HepG2 (cell line): ENCODE measurements around the gene CT55. TPM values are rescaled to one million over a fixed set of nuclear protein-coding genes. Genes with fewer than 3 reads are reported as not detected.

Source experiments
- ATAC-seq: fragments of 200-7000 bp; cut with Tn5 transposase; 3 replicates; pipeline ENCODE4 v1.9.1; 2020; ENCODE audit warnings: mild to moderate bottlenecking, moderate library complexity
- BruUV-seq: library from RNA; stranded (reverse); fragments of 400-500 nt; replicated peaks from 2 replicates; lab custom pipeline; 2021; lab: Mats Ljungman, UMichigan
- CTCF ChIA-PET: fragments of 300-600 bp; formaldehyde crosslinking; extraction: SDS; loops from one replicate; lab custom pipeline; 2021; ENCODE audit warnings: low total read pairs, inconsistent platforms, low intra/inter-chr PET ratio; lab: Yijun Ruan, JAX
- POLR2A ChIA-PET: fragments of 350-600 bp; sonication (Branson Sonifier 250); formaldehyde crosslinking; loops from one replicate; lab custom pipeline; 2020; ENCODE audit warnings: antibody characterized with exemption, inconsistent platforms; lab: Yijun Ruan, JAX
- DNase-seq: peaks from one replicate; pipeline ENCODE4 v3.0.0-alpha.2; 2015; ENCODE audit warnings: low spot score
- FAIRE-seq: peaks from 3 replicates; lab custom pipeline; 2011; peaks lifted over from hg19 to GRCh38; lab: Jason Lieb, UNC
- H2AFZ ChIP-seq: one replicate; pipeline ENCODE4 v1.6.1; 2011; ENCODE audit warnings: low read length, inconsistent platforms
- H3K27ac ChIP-seq: fragments of 300-600 bp; 3 replicates; pipeline ENCODE4 v1.8.0; 2011; ENCODE audit warnings: mixed run types, mild to moderate bottlenecking, mixed read lengths, low read length, inconsistent platforms; ENCODE audit not compliant: insufficient read depth; ENCODE audit errors: extremely low read length
- H3K27me3 ChIP-seq, 2 experiments: fragments of 200-600 bp in 1 of 2; 2 replicates in 1 of 2; 3 replicates in 1 of 2; pipeline versions ENCODE4 v1.6.0 to v1.8.0; 2011; ENCODE audit warnings: low read length in 2 of 2, mild to moderate bottlenecking in 2 of 2, moderate library complexity in 2 of 2, inconsistent platforms in 1 of 2; ENCODE audit not compliant: insufficient read depth in 2 of 2, control insufficient read depth in 1 of 2
- H3K36me3 ChIP-seq, 2 experiments: fragments of 200-600 bp in 1 of 2; replicated peaks in 1 of 2; 2 replicates in 1 of 2; 3 replicates in 1 of 2; pipeline versions ENCODE4 v1.5.1 to v1.8.0; 2011; ENCODE audit warnings: low read length in 2 of 2, inconsistent platforms in 1 of 2; ENCODE audit not compliant: insufficient read depth in 2 of 2, control insufficient read depth in 1 of 2
- H3K4me1 ChIP-seq: 2 replicates; pipeline ENCODE4 v1.5.1; 2012; ENCODE audit warnings: low read length, inconsistent platforms; ENCODE audit not compliant: insufficient read depth
- H3K4me2 ChIP-seq: 2 replicates; pipeline ENCODE4 v1.6.0; 2011; ENCODE audit warnings: low read depth, low read length, inconsistent platforms
- H3K4me3 ChIP-seq, 3 experiments: fragments of 200-600 bp in 1 of 3; sonication (generic), shearing (Covaris generic) in 1 of 3; replicated peaks in 1 of 3; 2 replicates each; pipeline ENCODE4 v1.5.1; 2011 to 2016; ENCODE audit warnings: low read length in 3 of 3, inconsistent platforms in 2 of 3, low read depth in 2 of 3, mild to moderate bottlenecking in 2 of 3, control low read depth in 1 of 3, mixed read lengths in 1 of 3; ENCODE audit not compliant: insufficient read depth in 1 of 3
- H3K79me2 ChIP-seq: one replicate; pipeline ENCODE4 v1.6.1; 2011; ENCODE audit warnings: low read length, inconsistent platforms; ENCODE audit not compliant: insufficient read depth
- H3K9ac ChIP-seq: 2 replicates; pipeline ENCODE4 v1.6.0; 2011; ENCODE audit warnings: mild to moderate bottlenecking, low read depth, low read length, inconsistent platforms; ENCODE audit not compliant: insufficient read depth
- H3K9me3 ChIP-seq: 2 replicates; pipeline ENCODE4 v1.5.1; 2012; ENCODE audit warnings: mild to moderate bottlenecking, low read length
- H4K20me1 ChIP-seq: 2 replicates; pipeline ENCODE4 v1.6.0; 2011; ENCODE audit warnings: inconsistent platforms, mild to moderate bottlenecking, low read length, moderate library complexity; ENCODE audit not compliant: insufficient read depth
- CREB1 ChIP-seq, 2 experiments: fragments of 450-650 bp in 1 of 2; IDR thresholded peaks; 2 replicates each; pipeline ENCODE4 v1.6.1; 2016 to 2017; ENCODE audit warnings: control low read depth in 1 of 2, mild to moderate bottlenecking in 1 of 2, missing compliant biosample characterization in 1 of 2, missing genetic modification characterization in 1 of 2
- CTCF ChIP-seq: sonication (generic); formaldehyde crosslinking; IDR thresholded peaks from 2 replicates; pipeline ENCODE4 v1.5.0; 2020; ENCODE audit warnings: mild to moderate bottlenecking, missing genetic modification reagents, moderate library complexity
- FUBP1 ChIP-seq: sonication (generic); formaldehyde crosslinking; IDR thresholded peaks from 2 replicates; pipeline ENCODE4 v1.5.1; 2020; ENCODE audit warnings: missing genetic modification reagents, mild to moderate bottlenecking, borderline replicate concordance
- KAT2B ChIP-seq: fragments of 150-350 bp; IDR thresholded peaks from 2 replicates; pipeline ENCODE4 v1.6.1; 2014; ENCODE audit warnings: low read depth, low read length, borderline replicate concordance
- MXD3 ChIP-seq: IDR thresholded peaks from 2 replicates; pipeline ENCODE4 v1.6.1; 2016; ENCODE audit warnings: mild to moderate bottlenecking, missing biosample characterization, missing genetic modification reagents
- NFE2 ChIP-seq: sonication (generic); formaldehyde crosslinking; IDR thresholded peaks from 2 replicates; pipeline ENCODE4 v1.4.0; 2020; ENCODE audit warnings: missing genetic modification reagents
- RAD21 ChIP-seq: fragments of 450-650 bp; formaldehyde crosslinking; IDR thresholded peaks from 2 replicates; pipeline ENCODE4 v1.5.0; 2020; ENCODE audit warnings: mild to moderate bottlenecking
- SMAD3 ChIP-seq: sonication (generic); formaldehyde crosslinking; IDR thresholded peaks from 2 replicates; pipeline ENCODE4 v1.4.0; 2020; ENCODE audit warnings: missing genetic modification reagents
- SUZ12 ChIP-seq: fragments of 150-350 bp; IDR thresholded peaks from 2 replicates; pipeline ENCODE4 v1.6.1; 2014; ENCODE audit warnings: low read depth, low read length
- TEAD3 ChIP-seq: optimal IDR thresholded peaks from 2 replicates; pipeline ENCODE3; 2016; ENCODE audit warnings: borderline replicate concordance
- TMF1 ChIP-seq: sonication (generic); formaldehyde crosslinking; IDR thresholded peaks from 2 replicates; pipeline ENCODE4 v1.8.1; 2022; ENCODE audit warnings: low read depth, missing genetic modification reagents
- ZNF253 ChIP-seq: sonication (generic); formaldehyde crosslinking; IDR thresholded peaks from 2 replicates; pipeline ENCODE4 v1.8.0; 2022; ENCODE audit warnings: mild to moderate bottlenecking, missing genetic modification reagents, borderline replicate concordance
- ZNF430 ChIP-seq: sonication (generic); formaldehyde crosslinking; IDR thresholded peaks from 2 replicates; pipeline ENCODE4 v1.9.0; 2021; ENCODE audit warnings: mild to moderate bottlenecking, missing genetic modification reagents
- ZNF503 ChIP-seq: sonication (generic); formaldehyde crosslinking; IDR thresholded peaks from 2 replicates; pipeline ENCODE4 v1.4.0; 2020; ENCODE audit warnings: missing genetic modification reagents
- ZNF652 ChIP-seq: IDR thresholded peaks from 2 replicates; pipeline ENCODE4 v1.6.1; 2016; ENCODE audit warnings: low read depth, borderline replicate concordance
- ZNF678 ChIP-seq: sonication (generic); formaldehyde crosslinking; IDR thresholded peaks from 2 replicates; pipeline ENCODE4 v1.4.0; 2020; ENCODE audit warnings: mild to moderate bottlenecking, missing genetic modification reagents
- ZNF770 ChIP-seq: sonication (generic); formaldehyde crosslinking; IDR thresholded peaks from 2 replicates; pipeline ENCODE4 v1.5.0; 2020; ENCODE audit warnings: mild to moderate bottlenecking, missing genetic modification reagents
- WGBS: methylation state at CpG from one replicate; pipeline ENCODE4 v1.1.6; 2017; ENCODE audit warnings: low lambda C conversion rate; 5-methylcytosine and 5-hydroxymethylcytosine counted together
- in situ Hi-C: cut with HindIII; loops from 2 replicates; pipeline ENCODE4 v1.10.0; 2017; ENCODE audit warnings: low pct_unique_long_range_greater_than_20kb; ENCODE audit not compliant: extremely low pct_ligation_motif_present
- intact Hi-C: fragments of 100-400 bp; cut with micrococcal nuclease; formaldehyde crosslinking; loops from one replicate; pipeline ENCODE4 v1.10.0; 2022; ENCODE audit not compliant: unreplicated experiment
- polyA plus RNA-seq, 8 experiments: library from polyadenylated mRNA; depleted of rRNA in 3 of 8; stranded (reverse) in 7 of 8; unstranded in 1 of 8; fragments of >200 nt; fragmentation: Illumina TruSeq in 4 of 8; extraction: Trizol in 4 of 8; gene quantifications; 2 replicates each; pipeline versions ENCODE4 v1.2.1 to v1.2.3, GENCODE V29; 2011 to 2016; ENCODE audit warnings: low read depth in 4 of 8, missing spikeins in 1 of 8, mixed read lengths in 1 of 8; ENCODE audit not compliant: insufficient read depth in 1 of 8
- total RNA-seq, 5 experiments: library from RNA; depleted of rRNA; stranded (reverse); fragments of >200 nt; fragmentation: Illumina TruSeq; extraction: Trizol; gene quantifications; 2 replicates each; pipeline ENCODE4 v1.2.3, GENCODE V29; 2016; ENCODE audit warnings: low read depth in 1 of 5

The CT55 gene
- total and polyA plus RNA-seq, 2 of the 13 experiments (the other 11 are each of a cell fraction or from before 2014, with no cell fraction given), result 0.08 to 0.15 TPM

- H3K79me2 ChIP-seq, result no peaks in the 10 kb centered on the region
- no peak overlapping the region for H3K9ac ChIP-seq
- no peak overlapping the region for H3K27ac ChIP-seq
- intact Hi-C loops, result no loop called here
- no peaks in the 10 kb centered on the region for H3K9me3 ChIP-seq
- H3K4me3 ChIP-seq, result no peak overlapping the region
- 5% methylated on average over 4 of the region's 8 CpGs for WGBS
- H3K36me3 ChIP-seq, result no peaks in the 10 kb centered on the region
- CTCF ChIA-PET, result interaction anchor here (1.8 kb wide), 1 partner anchor 74 kb away, joined by 6 read pairs; no protein-coding TSS in a partner anchor
- BruUV-seq, result no TSS peak
- POLR2A ChIA-PET, result no interaction called here
- FAIRE-seq (peak; percentile 21), DNase-seq (peak; percentile 36), ATAC-seq (peak; percentile 87)
- H2AFZ ChIP-seq, result no peak overlapping the region
- H4K20me1 ChIP-seq, result no peaks in the 10 kb centered on the region
- H3K4me1 ChIP-seq, result no peaks in the 10 kb centered on the region
- in situ Hi-C loops, result no loop called here
- no peaks in the 10 kb centered on the region for H3K27me3 ChIP-seq
- H3K4me2 ChIP-seq, result no peak overlapping the region
- TF ChIP-seq ZNF678 (CRISPR knock-in tag) (no peak), MXD3 (CRISPR knock-in tag) (no peak), ZNF430 (CRISPR knock-in tag) (no peak), ZNF770 (no peak), TEAD3 (CRISPR knock-in tag) (peak; percentile 14), SMAD3 (no peak), CTCF (CRISPR knock-in tag) (peak; percentile 69), RAD21 (CRISPR knock-in tag) (0 out of 2 replicates have a peak, but pooled peaks have one; percentile 40), CREB1 (IDR thresholded peaks at IDR 0.05) (no peak), CREB1 (CRISPR knock-in tag; IDR thresholded peaks at IDR 0.05) (no peak), ZNF652 (no peak), SUZ12 (no peak), ZNF253 (CRISPR knock-in tag) (no peak), KAT2B (no peak), TMF1 (CRISPR knock-in tag) (no peak), ZNF503 (CRISPR knock-in tag) (no peak), FUBP1 (CRISPR knock-in tag) (no peak), NFE2 (CRISPR knock-in tag) (no peak)
These were observed 14.7 kb upstream of the CT55 start for GRCh38 chrX:135185795-135186443.
